ENCODE data around the gene PTGER2. TPM values are rescaled to one million over a fixed set of nuclear protein-coding genes. Genes with fewer than 3 reads are reported as not detected.

Gene PTGER2
- total RNA-seq, 4 donors from 2014 or later, result 0.15 to 3.6 (median 2.0) TPM

DNA sequence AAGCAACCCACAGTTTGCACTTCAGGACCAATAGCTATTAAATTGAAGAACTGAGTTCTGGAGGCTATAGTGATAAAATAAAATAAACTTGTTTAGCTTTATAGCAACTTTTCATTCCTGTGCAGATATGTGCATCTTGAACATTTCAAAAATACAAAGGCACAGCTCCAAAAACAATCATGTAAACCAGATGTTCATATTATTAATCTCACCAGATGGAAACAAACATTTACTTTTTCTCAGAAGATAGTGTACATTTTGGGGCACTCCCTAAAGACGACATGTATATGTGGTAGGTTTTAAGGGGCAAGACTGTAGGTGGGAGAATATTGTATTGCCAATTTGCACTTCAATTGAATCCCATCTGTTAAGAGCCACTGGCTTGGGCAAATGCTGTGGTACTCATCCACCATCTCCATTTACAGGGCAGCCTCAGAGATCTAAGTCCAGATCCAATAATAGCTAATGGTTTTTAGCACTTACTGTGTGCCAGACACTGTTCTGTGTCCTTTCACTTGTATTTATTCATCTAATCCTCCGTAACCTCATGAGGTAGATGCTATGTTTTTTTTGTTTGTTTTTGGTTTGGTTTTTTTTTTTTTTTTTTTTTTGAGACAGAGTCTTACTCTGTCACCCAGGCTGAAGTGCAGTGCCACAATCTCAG lies 49.1 kb downstream of the PTGER2 start:
- intact Hi-C loops (cut with DNase I; ENCODE audit: low total_unique reads), result no loop called here
- DNase-seq (ENCODE audit: low spot score in 2 of 2), result no peak
- H3K4me3 ChIP-seq (ENCODE audit: low read depth, poor library complexity, severe bottlenecking), result no peak overlapping the region
- 60 to 71% methylated on average over 2 of the region's 2 CpGs for WGBS, 2 donors
- TF ChIP-seq CTCF (IDR thresholded peaks at IDR 0.05) (no peak), POLR2A (IDR thresholded peaks at IDR 0.05) (no peak)

DNA sequence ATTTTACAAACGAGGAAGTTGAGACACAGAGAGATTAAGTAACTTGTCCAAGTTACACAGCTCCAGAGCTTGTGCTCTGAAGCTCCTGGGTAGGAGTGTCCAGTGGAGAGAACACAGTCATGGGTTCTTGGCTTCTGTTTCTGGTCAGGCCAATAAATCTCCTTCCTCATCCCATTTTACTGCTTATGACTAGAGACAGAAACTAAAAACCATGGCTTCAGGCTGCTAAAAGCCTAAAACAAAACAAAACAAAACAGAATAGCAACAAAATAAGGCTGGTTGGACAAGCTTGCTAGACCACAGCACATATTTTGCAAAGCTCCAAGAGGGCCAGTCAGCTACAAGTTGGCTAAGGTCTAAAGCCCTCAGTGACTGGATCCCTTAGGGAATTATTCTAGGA lies 49.8 kb downstream of the PTGER2 start:
- intact Hi-C loops (cut with DNase I; ENCODE audit: low total_unique reads), result no loop called here
- no peak for DNase-seq (ENCODE audit: low spot score in 2 of 2)
- no peak for TF ChIP-seq POLR2A (IDR thresholded peaks at IDR 0.05)
- TF ChIP-seq CTCF (IDR thresholded peaks at IDR 0.05), result no peak
- no peak overlapping the region for H3K4me3 ChIP-seq (ENCODE audit: low read depth, poor library complexity, severe bottlenecking)
- 56 to 58% methylated on average over 1 of the region's 1 CpG for WGBS, 2 donors

- TF ChIP-seq CTCF (IDR thresholded peaks at IDR 0.05) (no peak), POLR2A (IDR thresholded peaks at IDR 0.05) (no peak)
- H3K4me3 ChIP-seq (ENCODE audit: low read depth, poor library complexity, severe bottlenecking), result no peak overlapping the region
- DNase-seq (ENCODE audit: low spot score in 2 of 2), result no peak
- WGBS, 2 donors, result 81 to 89% methylated on average over 1 of the region's 1 CpG
- intact Hi-C loops (cut with DNase I; ENCODE audit: low total_unique reads), result no loop called here
Measured at GRCh38 chr14:52365071-52365470, 51.0 kb downstream of the PTGER2 start.

DNA sequence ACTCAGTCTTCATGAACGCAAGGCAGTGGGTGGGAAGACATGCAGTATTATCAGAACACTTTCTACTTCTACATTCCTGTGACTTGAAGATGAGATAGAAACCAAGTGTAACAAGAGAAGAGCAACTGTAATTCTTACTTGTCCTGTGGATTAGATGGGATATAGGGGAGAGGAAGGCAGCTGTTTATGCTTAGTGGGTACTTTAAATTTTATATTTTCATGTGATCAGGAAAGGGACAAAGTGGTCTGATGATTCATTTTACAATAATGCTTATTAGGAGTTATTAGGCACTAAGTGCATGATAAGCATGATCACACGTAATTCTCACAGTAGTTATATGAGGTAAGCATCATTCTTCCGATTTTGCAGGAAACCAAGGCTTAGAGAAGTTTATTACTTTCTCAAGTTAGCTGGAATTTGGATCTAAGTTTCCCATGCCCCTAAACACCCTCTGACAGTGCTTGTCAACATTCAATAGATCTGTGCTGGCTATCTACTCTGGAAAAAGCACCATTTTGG lies 52.7 kb downstream of the PTGER2 start:
- H3K4me3 ChIP-seq (ENCODE audit: low read depth, poor library complexity, severe bottlenecking), result no peak overlapping the region
- WGBS, 2 donors, result 54 to 57% methylated on average over 3 of the region's 3 CpGs
- intact Hi-C loops (cut with DNase I; ENCODE audit: low total_unique reads), result no loop called here
- no peak for TF ChIP-seq POLR2A (IDR thresholded peaks at IDR 0.05)
- no peak for TF ChIP-seq CTCF (IDR thresholded peaks at IDR 0.05)
- no peak for DNase-seq (ENCODE audit: low spot score in 2 of 2)

GRCh38 chr14:52369305-52369801 lies 55.2 kb downstream of the PTGER2 start:
- TF ChIP-seq CTCF (IDR thresholded peaks at IDR 0.05), result no peak
- TF ChIP-seq POLR2A (IDR thresholded peaks at IDR 0.05), result no peak
- WGBS, 2 donors, result 27 to 33% methylated on average over 3 of the region's 3 CpGs
- no peak for DNase-seq (ENCODE audit: low spot score in 2 of 2)
- H3K4me3 ChIP-seq (ENCODE audit: low read depth, poor library complexity, severe bottlenecking), result no peak overlapping the region
- intact Hi-C loops (cut with DNase I; ENCODE audit: low total_unique reads), result no loop called here

Measured in lower leg skin (tissue), 4 donors.